G401 (cell line): ENCODE results near the gene TMEM37. TPM values are rescaled to one million over a fixed set of nuclear protein-coding genes. Genes with fewer than 3 reads are reported as not detected.

Source experiments
- DNase-seq: peaks from one replicate; pipeline ENCODE4 v3.0.0-alpha.2; 2015; ENCODE audit warnings: low spot score
- in situ Hi-C: cut with HindIII; loops from 2 replicates; pipeline ENCODE4 v1.10.0; 2016; ENCODE audit warnings: low sequenced_read_pairs, mixed read lengths
- total RNA-seq: library from RNA; depleted of rRNA; stranded (reverse); fragments of >200 nt; shearing (Covaris generic); gene quantifications from 2 replicates; pipeline ENCODE4 v1.2.3, GENCODE V29; 2014; rRNA removed

Gene TMEM37
- total RNA-seq, 1 experiment from 2014 or later = 3.1 TPM

- no peak for DNase-seq
- in situ Hi-C loops = no loop called here
These were observed 54.7 kb downstream of the TMEM37 start for GRCh38 chr2:119486196-119486827.

- in situ Hi-C loops = no loop called here
- DNase-seq = no peak
These were observed 55.2 kb downstream of the TMEM37 start for GRCh38 chr2:119486886-119487285.

- DNase-seq = no peak
- in situ Hi-C loops = no loop called here
These were observed 56.0 kb downstream of the TMEM37 start for GRCh38 chr2:119487434-119488244.

Other genes with a start within 250 kb of the TMEM37 start
- 3.3 and 6.0 TPM in 2 replicates for gene STEAP3, start 208.0 kb upstream of the TMEM37 start, total RNA-seq
- 18.6 and 20.9 TPM in 2 replicates for gene C2orf76, start 65.0 kb upstream of the TMEM37 start, total RNA-seq
- gene DBI, start 64.9 kb upstream of the TMEM37 start, total RNA-seq = 73.3 and 104 TPM in 2 replicates
- not detected in 2 replicates for gene SCTR, start 92.6 kb downstream of the TMEM37 start, total RNA-seq
- gene CFAP221, start 112.6 kb downstream of the TMEM37 start, total RNA-seq = 0.74 and 2.7 TPM in 2 replicates
- gene TMEM177, start 247.3 kb downstream of the TMEM37 start, total RNA-seq = 52.6 and 58.4 TPM in 2 replicates